Germinal center (tissue), 1 donor: Measurements from ENCODE around the gene XKR8.

Source experiments
- DNase-seq: peaks from one replicate; pipeline ENCODE4 v3.0.0; 2012; ENCODE audit warnings: mixed read lengths, low spot score

XKR8 gene

DNA sequence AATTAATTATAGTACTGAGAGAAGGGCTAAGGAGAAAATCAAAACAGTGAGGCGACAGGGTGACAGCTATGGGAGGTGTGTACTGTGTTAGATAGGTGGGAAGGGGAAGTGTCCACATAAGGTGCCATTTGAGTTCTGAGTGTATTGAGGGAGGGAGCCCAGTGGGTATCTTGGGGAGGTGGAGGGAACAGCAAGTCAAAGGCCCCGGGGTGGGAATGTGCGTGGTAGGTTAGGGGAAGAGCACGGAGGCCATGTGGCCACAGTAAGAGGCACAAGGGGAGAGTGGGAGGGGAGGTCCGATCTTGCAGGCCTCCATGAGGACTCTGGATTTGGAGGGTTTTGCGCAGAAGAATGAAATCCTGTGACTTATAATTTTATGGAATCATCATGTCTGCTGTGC, 3.0 kb upstream of the XKR8 start:
- no peak for DNase-seq

DNA sequence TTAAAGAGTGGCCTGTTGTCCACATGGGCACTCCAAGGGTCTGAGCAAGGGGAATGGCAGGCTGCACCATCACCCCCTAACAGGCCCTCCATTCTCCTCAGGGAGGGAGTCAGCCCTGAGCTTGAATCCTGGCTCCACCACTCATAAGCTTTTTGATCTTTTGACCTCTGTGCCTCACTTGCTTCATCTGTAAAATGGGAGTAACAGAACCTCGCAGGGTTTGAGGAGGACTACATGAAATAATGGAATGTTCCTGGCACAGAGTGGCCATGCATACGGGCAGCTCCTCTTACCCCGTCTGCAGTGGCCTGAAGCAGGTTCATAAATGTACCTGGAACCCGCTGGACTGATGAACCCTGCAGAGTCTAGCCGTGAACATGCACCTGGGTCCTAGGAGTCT, 2.1 kb upstream of the XKR8 start:
- no peak for DNase-seq

DNA sequence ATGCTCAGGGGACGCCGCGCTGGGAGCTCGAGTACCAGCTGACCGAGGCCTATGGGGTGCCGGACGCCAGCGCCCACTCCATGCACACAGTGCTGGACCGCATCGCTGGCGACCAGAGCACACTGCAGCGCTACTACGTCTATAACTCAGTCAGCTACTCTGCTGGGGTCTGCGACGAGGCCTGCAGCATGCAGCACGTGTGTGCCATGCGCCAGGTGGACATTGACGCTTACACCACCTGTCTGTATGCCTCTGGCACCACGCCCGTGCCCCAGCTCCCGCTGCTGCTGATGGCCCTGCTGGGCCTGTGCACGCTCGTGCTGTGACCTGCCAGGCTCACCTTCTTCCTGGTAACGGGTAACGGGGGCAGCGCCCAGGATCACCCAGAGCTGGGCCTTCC, 1.3 kb upstream of the XKR8 start:
- no peak for DNase-seq

DNA sequence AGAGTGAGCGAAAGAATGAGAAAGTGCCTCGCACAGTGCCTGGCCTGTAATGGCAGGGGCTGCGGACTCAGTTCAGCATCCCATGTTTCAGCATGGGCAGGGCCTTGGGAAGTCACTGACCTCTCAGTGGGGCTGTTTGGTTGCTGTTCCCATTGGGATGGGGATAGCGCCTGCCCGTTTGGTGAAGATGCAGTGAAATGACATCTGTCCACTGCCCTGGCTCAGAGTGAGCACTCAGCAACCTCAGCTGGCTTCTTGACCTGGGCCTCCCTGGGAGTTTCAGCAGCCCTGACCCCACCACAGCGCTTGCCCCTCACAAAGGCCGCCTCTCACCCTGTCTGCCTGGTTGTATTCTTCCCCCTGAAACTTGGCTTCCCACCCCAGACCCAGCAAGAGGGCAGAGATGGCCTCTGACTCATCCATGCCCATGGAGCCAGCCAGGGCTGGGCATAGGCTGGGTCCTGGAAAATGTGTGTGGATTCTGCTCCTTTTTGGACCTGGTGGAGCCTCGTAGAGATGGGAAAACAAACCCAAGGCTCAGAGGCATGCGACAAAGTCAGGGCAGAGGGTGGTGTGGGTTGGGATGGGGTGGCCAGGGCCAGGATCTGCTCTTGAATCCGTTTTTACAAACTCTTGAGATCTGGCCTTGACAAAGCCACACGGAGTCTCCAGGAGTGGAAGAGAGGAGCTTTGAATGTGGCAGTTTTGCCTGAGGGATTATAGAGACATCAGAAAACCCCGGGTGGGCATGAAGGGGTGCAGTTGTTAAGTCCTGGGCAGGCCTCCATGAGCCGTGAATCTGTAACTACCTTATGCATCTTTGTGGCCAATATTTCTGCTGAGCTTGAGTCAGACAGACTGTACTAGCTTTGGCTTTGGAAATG, 1.2 kb downstream of the XKR8 start:
- no peak for DNase-seq

DNA sequence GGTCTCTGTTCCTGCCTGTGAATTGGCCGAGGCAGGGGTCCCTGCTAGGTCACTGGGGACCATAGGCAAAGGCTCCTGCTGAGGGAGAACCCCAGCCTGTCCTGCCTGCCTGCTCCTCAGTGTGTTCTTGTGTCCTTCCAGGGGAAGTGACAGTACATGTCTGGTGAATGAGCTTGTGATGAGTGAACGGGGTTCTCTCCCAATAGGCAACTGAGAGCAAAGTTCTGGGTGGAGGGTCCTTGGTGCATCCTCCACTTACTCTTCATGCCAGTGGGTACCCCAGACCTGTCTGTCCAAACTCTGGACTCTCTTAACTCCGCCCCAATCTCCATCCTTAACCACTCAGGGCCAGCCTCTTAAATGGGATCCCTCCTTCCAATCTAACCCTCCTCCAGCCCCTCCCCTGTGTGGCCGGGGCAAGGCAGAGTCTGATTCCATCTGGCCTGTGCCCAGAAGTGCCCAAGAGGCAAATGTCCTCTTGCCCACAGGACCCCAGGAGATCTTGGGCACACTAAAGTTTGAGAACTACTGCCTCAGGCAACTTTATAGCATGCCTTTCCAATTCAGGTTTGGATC, 2.0 kb downstream of the XKR8 start:
- DNase-seq, result no peak

DNA sequence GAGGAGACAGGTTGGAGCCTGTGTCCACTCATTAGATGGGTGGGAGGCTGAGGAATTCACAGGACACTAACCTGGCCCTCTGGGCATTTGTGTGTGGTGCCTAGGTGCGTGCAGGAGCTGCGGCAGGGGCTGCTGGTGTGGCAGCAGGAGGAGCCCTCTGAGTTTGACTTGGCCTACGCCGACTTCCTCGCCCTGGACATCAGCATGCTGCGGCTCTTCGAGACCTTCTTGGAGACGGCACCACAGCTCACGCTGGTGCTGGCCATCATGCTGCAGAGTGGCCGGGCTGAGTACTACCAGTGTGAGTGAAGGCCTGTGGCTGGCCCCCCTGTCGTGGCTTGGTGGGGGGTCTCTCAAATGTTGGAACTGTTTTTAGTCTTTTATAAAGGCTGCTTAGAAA, 3.6 kb downstream of the XKR8 start:
- DNase-seq, result no peak

DNA sequence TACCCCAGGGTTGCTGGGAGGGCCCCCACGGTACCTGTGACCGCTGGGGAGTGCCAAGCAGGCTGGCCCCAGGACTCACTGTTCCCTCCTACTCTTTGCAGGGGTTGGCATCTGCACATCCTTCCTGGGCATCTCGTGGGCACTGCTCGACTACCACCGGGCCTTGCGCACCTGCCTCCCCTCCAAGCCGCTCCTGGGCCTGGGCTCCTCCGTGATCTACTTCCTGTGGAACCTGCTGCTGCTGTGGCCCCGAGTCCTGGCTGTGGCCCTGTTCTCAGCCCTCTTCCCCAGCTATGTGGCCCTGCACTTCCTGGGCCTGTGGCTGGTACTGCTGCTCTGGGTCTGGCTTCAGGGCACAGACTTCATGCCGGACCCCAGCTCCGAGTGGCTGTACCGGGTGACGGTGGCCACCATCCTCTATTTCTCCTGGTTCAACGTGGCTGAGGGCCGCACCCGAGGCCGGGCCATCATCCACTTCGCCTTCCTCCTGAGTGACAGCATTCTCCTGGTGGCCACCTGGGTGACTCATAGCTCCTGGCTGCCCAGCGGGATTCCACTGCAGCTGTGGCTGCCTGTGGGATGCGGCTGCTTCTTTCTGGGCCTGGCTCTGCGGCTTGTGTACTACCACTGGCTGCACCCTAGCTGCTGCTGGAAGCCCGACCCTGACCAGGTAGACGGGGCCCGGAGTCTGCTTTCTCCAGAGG, 6.8 kb downstream of the XKR8 start:
- DNase-seq, result no peak

DNA sequence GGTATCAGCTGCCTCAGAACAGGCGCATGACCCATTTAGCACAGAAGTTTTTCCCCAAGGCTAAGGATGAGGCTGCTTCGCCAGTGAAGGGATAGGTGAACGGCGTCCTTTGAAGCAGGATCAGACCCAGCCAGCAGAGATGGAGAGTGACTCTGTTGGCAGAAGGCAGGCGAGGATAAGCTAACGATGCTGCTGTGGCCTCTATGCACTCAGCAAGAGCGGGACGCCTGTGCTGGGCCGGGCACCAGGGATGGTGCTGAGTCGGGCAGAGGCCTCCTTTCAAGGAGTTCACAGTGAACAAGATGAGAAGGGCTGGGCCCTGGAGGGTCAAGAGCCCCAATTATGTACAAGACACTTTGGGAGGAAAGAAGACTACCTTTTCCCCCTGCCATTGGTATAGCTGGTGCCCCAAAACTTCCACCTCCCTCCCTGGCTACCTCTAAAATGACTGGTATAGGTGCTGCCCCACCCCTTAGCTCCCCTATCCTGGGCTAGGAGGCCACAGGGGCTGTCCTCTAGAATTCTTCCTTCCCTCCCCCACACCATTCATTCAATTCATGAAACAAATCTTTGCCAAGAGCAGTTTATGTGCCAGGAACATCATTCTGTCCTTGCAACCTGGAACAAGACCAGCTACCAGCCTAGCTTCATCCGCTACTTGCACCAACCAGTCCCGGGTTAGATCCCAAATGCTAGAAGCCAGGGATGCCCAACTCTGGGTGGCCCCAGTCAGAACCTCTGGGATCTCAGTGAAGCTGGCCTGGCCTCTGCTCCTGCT, 7.5 kb downstream of the XKR8 start:
- no peak for DNase-seq

DNA sequence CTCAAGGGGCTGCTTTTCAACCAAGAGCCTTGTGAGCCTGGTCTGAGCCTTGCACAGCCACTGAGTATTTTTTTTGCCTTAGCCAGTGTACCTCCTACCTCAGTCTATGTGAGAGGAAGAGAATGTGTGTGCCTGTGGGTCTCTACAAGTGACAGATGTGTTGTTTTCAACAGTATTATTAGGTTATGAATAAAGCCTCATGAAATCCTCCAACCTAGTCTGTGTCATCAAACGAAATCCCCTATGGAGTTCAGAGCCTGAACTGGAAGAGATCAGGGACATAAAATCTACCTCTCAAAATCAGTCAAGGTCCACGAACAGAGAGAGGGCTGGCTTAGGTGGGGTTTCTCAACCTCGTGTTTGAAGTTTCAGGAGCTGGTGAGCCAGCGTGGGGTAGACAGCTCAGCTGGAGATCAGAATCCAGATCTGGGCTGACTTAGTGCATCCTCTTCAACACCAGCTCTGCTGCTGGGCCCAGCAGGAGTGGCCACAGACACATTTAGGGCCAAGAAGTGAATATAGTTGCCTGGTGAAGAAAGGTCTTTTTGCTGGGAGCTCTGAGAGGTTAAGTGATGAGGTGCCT, 8.2 kb downstream of the XKR8 start:
- DNase-seq, result no peak

DNA sequence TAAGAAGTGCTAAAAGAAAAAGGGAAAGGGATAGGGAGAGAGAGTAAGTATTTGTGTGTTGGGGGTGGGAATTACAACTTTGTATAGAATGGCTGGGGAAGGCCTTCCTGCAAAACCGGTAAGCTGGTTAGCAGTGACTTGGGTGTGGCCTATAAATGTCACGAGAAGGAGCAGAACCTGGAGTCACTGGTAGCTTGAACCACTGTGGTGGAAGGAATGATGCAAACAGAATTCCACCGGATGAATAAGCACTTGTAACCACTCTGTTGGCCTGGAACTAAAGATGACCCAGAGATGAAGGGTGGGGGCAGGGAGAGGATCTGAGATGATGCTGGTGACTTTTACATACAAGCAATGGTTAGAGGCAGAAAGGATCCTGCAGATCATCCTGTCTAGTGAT, 8.9 kb downstream of the XKR8 start:
- no peak for DNase-seq

DNA sequence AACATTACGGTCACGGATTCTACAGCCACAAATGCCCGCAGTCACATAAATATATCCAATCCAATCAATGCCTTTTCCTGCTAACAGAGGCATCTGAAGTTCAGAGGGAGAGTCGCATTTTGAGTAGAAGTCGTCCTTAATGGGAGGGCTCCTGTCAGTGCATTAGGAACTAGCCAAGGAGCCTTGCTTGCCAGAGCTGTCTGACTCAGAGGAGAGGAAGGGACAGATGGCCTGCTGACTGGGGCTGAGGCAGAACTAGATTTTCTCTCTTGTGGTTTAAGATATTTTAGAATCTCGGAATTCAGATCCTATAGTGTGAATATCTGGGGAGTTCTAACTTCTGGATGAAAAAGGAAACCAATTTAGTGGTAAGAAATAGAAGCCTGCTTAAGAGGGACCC, 10.6 kb downstream of the XKR8 start:
- DNase-seq, result no peak

DNA sequence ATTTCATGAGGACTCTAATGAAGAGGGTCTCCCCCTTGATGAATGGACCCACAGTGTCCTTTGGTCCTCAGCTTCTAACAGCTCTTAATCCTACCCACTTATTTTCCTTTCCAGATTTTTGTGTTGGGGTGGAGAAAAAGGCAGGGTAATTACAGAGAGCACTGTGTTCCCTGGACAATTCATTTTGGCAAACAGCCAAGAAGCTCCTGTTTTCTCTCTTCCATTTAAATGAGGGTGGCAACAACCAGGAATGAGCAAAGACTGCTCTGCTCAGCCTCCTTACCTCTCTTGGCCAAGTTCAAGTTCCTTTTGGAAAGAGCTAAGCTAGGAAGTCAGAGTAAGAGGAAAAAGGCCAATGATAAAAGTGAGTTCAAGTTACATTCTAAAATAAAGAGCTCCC, 11.9 kb downstream of the XKR8 start:
- DNase-seq, result no peak

DNA sequence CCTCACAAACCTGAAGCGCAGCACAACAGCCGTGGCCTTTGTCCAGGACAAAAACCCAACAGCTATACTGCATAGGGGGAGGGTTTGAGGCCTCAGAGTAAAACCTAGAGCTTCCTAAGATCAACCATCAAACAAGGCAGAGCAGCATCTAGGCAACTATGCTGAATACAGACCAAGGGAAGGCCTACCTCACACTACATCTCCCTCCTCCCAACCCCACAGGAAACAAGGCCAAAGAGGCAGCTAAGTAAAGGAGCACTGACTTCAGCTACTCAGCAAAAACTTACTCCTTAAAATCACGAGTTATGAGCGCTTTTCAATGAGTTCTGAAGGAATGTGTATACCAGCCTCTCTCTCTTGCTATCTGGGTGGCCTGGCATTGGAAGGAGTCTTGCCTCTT, 12.4 kb downstream of the XKR8 start:
- DNase-seq, result no peak

DNA sequence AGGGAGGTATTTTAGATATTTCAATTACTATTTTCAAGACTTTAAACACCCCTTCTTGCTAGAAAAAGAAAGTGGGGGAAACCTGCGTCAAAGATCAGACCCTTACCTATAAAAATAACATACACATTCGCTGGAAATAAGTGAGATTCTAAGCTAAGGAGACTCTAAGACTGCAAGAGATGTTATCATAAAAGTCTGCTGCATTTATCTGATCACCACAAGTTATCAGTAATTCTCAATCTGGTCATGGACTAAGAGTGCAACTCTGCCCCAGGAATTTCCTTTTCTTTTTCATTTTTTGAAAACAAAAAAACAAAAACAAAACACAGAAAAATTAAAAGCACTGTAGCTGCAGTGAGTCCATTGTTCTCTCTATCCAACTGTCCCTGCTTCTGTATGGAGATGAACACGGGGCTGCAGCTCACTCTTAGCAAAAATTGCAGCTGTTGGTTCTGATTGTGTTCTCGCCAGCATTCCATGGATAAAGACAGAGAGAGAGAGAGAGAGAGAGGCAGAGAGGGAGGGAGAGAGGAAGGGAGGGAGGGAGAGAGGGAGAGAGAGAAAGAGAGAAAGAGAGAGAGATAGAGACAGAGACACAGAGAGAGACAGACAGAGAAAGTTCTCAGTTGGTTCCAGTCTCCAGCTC, 14.1 kb downstream of the XKR8 start:
- DNase-seq, result no peak

DNA sequence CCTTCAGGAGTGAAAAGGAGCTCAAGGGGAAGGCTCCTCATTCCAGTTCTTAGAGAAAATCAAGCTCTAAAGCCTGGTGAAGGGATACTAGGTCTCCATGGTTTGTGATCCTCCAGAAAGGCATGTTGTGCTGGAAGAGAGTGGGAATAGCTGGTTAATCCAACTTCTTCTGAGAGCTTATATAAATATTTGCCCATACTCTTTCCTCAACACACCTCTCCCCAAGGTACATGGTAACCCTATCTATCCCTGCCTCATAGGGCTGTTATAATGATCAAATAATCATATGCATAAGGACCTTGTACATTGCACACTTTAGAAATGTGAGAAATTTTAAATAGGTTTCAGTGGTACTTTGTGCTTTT, 14.6 kb downstream of the XKR8 start:
- no peak for DNase-seq

DNA sequence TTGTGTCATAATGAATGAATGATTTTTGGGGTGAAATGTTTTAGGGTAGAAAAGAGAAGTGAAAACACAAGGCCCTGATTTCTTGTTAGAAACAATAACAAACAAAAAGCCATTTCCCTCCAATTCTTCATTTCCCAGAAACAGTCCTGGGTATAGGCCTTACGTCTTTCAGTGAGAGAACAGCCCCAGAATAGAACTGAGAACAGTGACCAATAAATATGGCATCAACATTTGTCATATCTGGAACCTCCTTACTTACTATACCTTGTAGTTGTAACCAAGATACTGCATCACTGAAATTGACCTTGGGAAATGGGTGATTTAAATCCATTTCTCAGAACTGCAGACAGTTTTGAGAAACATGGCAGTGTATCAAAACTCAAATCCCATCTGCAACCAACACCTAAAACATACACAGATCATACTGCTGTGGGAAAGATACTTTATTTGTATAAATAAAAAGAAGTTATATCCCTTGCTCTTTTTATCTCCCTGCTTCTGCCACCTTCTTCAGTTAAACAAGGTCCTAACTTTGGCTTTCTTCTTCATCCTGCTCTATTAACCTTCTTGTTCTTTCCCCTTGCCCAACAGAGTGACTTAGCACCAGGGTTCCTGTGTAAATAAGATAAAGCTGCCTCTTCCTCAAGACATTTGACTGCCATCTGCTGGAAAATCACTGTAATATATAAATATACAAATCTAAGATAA, 19.5 kb downstream of the XKR8 start:
- peak; percentile 34 for DNase-seq

DNA sequence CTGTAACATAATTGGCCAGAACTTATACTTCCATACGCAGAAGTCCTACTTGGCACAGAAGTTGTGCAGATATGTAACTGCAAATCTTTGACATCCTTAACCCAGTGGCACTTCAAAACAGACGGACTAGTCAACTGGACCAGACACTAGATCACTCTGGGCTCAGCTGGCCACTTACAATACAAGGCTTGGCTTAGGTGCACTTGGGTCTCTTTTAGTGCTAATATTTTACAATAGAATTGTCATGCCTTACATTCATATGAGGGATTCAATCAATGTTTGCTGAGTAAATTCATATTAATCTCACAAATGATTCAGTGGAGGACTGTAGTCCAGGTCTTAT, 20.1 kb downstream of the XKR8 start:
- DNase-seq, result no peak

DNA sequence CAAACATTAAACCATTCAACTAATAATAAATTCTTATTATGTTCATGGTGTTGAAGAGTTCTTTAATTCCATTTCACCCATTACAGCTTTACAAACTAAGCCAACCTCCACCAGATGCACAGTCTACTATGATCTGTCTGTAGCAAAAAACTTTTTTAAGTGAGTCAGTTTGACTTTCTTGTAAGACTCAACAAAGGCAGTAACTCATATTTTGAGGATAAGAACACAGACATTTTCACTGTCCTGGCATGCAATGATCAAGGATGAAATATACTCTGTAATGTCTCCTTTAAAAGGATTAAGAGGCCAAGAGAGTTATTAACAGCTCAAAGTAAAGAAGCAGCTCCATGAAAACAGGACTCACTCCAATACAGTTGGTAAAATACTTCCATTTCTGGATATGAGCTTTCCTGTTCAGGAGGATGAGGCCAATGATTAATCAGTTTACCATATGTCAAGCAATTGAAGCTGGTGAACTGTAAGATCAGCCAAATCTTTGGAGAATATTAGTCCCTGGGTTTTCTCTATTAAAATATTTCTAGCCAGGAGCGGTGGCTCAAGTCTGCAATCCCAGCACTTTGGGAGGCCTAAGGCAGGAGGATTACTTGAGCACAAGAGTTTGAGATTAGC, 20.6 kb downstream of the XKR8 start:
- no peak for DNase-seq

DNA sequence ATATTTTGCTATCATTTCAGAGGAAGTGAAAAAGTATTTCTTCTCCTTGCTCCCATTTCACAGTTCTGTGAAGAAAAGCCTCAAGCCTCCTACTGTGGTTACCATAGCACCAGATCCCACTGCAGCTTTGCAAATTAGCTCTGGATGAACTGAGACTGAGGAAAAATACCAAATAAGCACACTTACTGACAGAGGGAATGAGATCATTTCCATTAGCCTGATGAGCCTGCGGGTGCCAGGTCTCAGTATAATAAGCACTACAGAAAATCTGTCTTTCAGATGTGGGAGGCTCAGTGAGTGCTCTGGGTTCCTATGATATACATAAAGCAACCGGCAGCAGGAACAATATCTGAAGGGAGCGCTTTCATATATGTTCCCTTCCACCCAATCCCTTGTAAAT, 21.4 kb downstream of the XKR8 start:
- DNase-seq, result no peak

DNA sequence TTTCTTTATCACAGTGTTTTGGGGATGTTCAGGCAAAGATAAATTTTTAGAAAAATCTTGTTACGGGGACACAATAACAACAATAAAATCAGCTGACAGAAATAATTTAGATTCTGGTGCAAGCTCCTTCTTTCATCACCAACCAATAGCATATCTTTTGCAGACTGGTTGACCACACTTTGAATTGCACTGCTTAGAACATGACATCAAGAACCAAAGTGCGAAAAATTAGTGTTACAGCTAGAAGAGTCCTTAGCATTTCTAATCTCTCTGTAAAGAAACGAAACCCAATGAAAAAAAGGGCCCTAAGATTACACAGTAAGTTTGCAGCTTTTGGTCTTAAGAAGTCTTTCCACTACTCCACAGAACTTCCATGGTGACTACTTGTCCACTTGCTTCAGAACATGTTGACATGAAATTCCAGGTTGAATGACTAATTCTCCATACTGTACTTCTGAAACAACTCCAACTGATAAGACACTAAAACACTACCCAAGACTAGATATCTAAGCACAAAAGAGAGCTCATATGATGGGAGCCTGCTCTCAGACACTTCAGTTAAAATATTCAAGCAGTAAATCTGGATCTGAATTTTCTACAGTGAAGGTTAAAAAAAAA, 31.3 kb downstream of the XKR8 start:
- DNase-seq, result no peak
